ENCODE measurements around the gene ASPHD1. TPM values are rescaled to one million over a fixed set of nuclear protein-coding genes. Genes with fewer than 3 reads are reported as not detected.

Gene ASPHD1
- total and polyA plus RNA-seq, 2 of the 4 experiments (the other 2 are of a cell fraction), result 4.1 to 14.5 TPM

DNA sequence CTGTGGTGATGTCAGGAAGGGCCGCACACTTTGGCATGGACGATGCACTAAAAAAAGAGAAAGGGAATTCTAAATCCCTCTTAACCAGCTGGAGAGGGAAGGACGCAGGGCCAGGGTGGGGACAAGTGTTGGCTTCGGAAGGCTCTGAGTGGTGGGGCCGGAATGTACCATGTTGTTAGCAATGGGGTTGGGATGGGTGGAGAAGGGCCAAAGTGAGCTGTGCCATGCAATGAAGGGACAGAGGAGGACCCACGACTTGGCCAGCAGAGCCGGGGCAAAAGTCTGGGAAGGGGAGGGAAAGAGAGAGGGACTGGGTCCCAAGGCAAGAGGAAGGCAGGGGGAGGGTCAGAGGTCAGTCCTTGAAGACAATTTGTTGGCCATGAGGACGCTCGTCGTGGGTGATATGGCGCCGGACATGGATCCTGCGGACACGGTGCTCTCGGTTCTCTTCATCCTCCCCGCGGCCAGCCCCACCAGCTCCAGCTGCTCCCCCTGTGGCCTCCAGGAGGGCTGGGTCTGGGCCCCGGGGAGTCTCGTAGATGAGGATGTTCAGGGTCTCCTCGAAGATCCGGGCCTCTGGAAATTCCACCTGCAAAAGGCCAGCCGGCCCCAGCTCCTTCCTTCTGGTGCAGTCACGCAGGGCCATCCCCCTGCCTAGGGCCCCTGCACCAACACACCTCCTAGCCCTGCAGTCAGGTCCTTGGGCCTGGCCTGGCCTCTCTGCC, 6.4 kb downstream of the ASPHD1 start:
- ChIA-PET POLR2A (ENCODE audit: unreplicated experiment) (no interaction called here), CTCF (no interaction called here)
- Histone ChIP-seq H4K20me1 (ENCODE audit: insufficient read depth, low read length) (peaks cover 7% of the 10 kb centered on the region), H3K9ac (ENCODE audit: low read depth, low read length) (no peak overlapping the region), H2BK20ac (ENCODE audit: low read depth, low read length) (no peak overlapping the region), H4K91ac (ENCODE audit: insufficient read depth, low read depth, low read length) (no peak overlapping the region), H3K4ac (ENCODE audit: low read depth, low read length) (no peak overlapping the region), H2BK5ac (ENCODE audit: low read depth, low read length, poor library complexity, severe bottlenecking) (no peak overlapping the region), H3K27ac (ENCODE audit: insufficient read depth, low read length) (no peak overlapping the region), H3K9me3 (ENCODE audit: control insufficient read depth, insufficient read depth, low read length) (no peaks in the 10 kb centered on the region), H3K56ac (ENCODE audit: extremely low read depth, insufficient read depth, low read length) (no peak overlapping the region), H3K79me1 (ENCODE audit: low read depth in 1 of 2, low read length in 2 of 2) (peaks cover 13 to 30% of the 10 kb centered on the region in 2 experiments), H2BK15ac (ENCODE audit: low read depth, low read length) (no peak overlapping the region), H3K36me3 (ENCODE audit: control insufficient read depth, insufficient read depth, low read length) (peaks cover 16% of the 10 kb centered on the region), H2BK120ac (ENCODE audit: low read depth, low read length) (no peak overlapping the region), H3K4me2 (ENCODE audit: low read depth, low read length) (no peak overlapping the region), H3K14ac (replicated peaks; ENCODE audit: low read depth, low read length) (no peak overlapping the region), H2AK5ac (ENCODE audit: low read depth, low read length) (no peak overlapping the region), H4K5ac (ENCODE audit: low read depth, low read length) (no peak overlapping the region), H3K4me1 (ENCODE audit: control insufficient read depth, insufficient read depth, low read length) (peaks cover 3% of the 10 kb centered on the region), H3K27me3 (ENCODE audit: control insufficient read depth, insufficient read depth, low read length) (no peaks in the 10 kb centered on the region), H3K23ac (ENCODE audit: low read depth, low read length) (no peak overlapping the region), H2AFZ (replicated peaks; ENCODE audit: low read length, poor library complexity) (no peak overlapping the region), H3K4me3 (ENCODE audit: insufficient read depth, low read depth, low read length) (no peak overlapping the region), H2AK9ac (replicated peaks; ENCODE audit: low read depth, low read length, poor library complexity) (no peak overlapping the region), H3K9me1 (ENCODE audit: insufficient read depth, low read length) (peaks cover 21% of the 10 kb centered on the region), H4K8ac (ENCODE audit: low read depth in 2 of 2, low read length in 2 of 2) (no peak overlapping the region), H3K18ac (ENCODE audit: low read depth, low read length) (no peak overlapping the region)
- dilution Hi-C loops (cut with HindIII; ENCODE audit: low sequenced_read_pairs, unreplicated experiment) (no loop called here), intact Hi-C loops (cut with micrococcal nuclease) (no loop called here), in situ Hi-C loops (cut with MboI; ENCODE audit: low sequenced_read_pairs) (no loop called here)
- 92% methylated on average over 7 of the region's 23 CpGs; no CpG with 5 or more reads in 1 of the 2 experiments for WGBS, 2 experiments (ENCODE audit: extremely low coverage in 2 of 2, insufficient read length in 1 of 2)
- no peak for ATAC-seq (ENCODE audit: low read depth)
- TF ChIP-seq CEBPB (IDR thresholded peaks at IDR 0.05; ENCODE audit: low read depth, low read length) (no peak), RFX5 (IDR thresholded peaks at IDR 0.05; ENCODE audit: low read depth, low read length) (no peak), MAFK (IDR thresholded peaks at IDR 0.05; ENCODE audit: low read depth, low read length) (no peak), MAZ (IDR thresholded peaks at IDR 0.05; ENCODE audit: borderline replicate concordance, low read depth, low read length) (no peak)
- TF ChIP-seq, protein P1, sequence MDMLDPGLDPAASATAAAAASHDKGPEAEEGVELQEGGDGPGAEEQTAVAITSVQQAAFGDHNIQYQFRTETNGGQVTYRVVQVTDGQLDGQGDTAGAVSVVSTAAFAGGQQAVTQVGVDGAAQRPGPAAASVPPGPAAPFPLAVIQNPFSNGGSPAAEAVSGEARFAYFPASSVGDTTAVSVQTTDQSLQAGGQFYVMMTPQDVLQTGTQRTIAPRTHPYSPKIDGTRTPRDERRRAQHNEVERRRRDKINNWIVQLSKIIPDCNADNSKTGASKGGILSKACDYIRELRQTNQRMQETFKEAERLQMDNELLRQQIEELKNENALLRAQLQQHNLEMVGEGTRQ (IDR thresholded peaks at IDR 0.05; ENCODE audit: low read depth, low read length), result no peak
- TF ChIP-seq, protein P2, sequence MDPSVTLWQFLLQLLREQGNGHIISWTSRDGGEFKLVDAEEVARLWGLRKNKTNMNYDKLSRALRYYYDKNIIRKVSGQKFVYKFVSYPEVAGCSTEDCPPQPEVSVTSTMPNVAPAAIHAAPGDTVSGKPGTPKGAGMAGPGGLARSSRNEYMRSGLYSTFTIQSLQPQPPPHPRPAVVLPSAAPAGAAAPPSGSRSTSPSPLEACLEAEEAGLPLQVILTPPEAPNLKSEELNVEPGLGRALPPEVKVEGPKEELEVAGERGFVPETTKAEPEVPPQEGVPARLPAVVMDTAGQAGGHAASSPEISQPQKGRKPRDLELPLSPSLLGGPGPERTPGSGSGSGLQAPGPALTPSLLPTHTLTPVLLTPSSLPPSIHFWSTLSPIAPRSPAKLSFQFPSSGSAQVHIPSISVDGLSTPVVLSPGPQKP (IDR thresholded peaks at IDR 0.05; ENCODE audit: borderline replicate concordance, low read depth, low read length), result no peak
- DNase-seq, result no peak
- BruUV-seq (replicated peaks), result no TSS peak

Measured in IMR-90 (cell line).